ENCODE results near the gene BLNK. TPM values are rescaled to one million over a fixed set of nuclear protein-coding genes. Genes with fewer than 3 reads are reported as not detected.

BLNK gene
- total RNA-seq, 5 donors from 2014 or later (not counting 1 experiment from before 2014, with no cell fraction given) = 1.3 to 8.2 (median 1.7) TPM

GRCh38 chr10:96261132-96261531 lies 10.2 kb downstream of the BLNK start:
- ATAC-seq (replicated peaks in 1 of 4) (no peak), DNase-seq (no peak)
- H3K4me3 Mint-ChIP-seq = no peak overlapping the region
- H3K36me3 ChIP-seq (ENCODE audit: control insufficient read depth in 2 of 2, extremely low read depth in 1 of 2, insufficient read depth in 1 of 2, low read length in 1 of 2) = no peaks in the 10 kb centered on the region
- peaks cover 0 to 2% of the 10 kb centered on the region in 2 experiments for H3K27me3 ChIP-seq (replicated peaks in 1 of 2; ENCODE audit: control insufficient read depth in 2 of 2, extremely low read depth in 1 of 2, insufficient read depth in 2 of 2, low read length in 1 of 2)
- WGBS (ENCODE audit: insufficient coverage) = no CpG with 5 or more reads among the region's 2 CpGs
- no peaks in the 10 kb centered on the region for H3K9me3 ChIP-seq
- H3K27ac Mint-ChIP-seq = no peak overlapping the region
- H3K36me3 Mint-ChIP-seq = no peaks in the 10 kb centered on the region
- no peak overlapping the region for H3K27ac ChIP-seq (ENCODE audit: low read length)
- no peak overlapping the region for H3K4me3 ChIP-seq (ENCODE audit: control insufficient read depth in 1 of 2, extremely low read depth in 1 of 2, low read length in 1 of 2)
- CTCF ChIA-PET = no interaction called here
- H3K4me1 Mint-ChIP-seq = no peaks in the 10 kb centered on the region
- H3K4me1 ChIP-seq (ENCODE audit: control insufficient read depth in 1 of 2, extremely low read depth in 1 of 2, insufficient read depth in 2 of 2, low read length in 2 of 2) = no peaks in the 10 kb centered on the region
- H3K27me3 Mint-ChIP-seq = peaks cover 3 to 5% of the 10 kb centered on the region in 2 donors
- POLR2A ChIA-PET = interaction anchor here in 1 of 2 donors (1.0 kb wide), 1 partner anchor 34 kb away, joined by 3 read pairs; no protein-coding TSS in a partner anchor
- H3K9me3 Mint-ChIP-seq = no peaks in the 10 kb centered on the region

- DNase-seq (no peak), ATAC-seq (replicated peaks in 1 of 4) (no peak)
- Histone ChIP-seq H3K4me3 (ENCODE audit: control insufficient read depth in 1 of 2, extremely low read depth in 1 of 2, low read length in 1 of 2) (no peak overlapping the region), H3K27me3 (replicated peaks in 1 of 2; ENCODE audit: control insufficient read depth in 2 of 2, extremely low read depth in 1 of 2, insufficient read depth in 2 of 2, low read length in 1 of 2) (peaks cover 0 to 2% of the 10 kb centered on the region in 2 experiments), H3K4me1 (ENCODE audit: control insufficient read depth in 1 of 2, extremely low read depth in 1 of 2, insufficient read depth in 2 of 2, low read length in 2 of 2) (no peaks in the 10 kb centered on the region), H3K27ac (ENCODE audit: low read length) (no peak overlapping the region), H3K36me3 (ENCODE audit: control insufficient read depth in 2 of 2, extremely low read depth in 1 of 2, insufficient read depth in 1 of 2, low read length in 1 of 2) (no peaks in the 10 kb centered on the region), H3K9me3 (no peaks in the 10 kb centered on the region)
- POLR2A ChIA-PET = interaction anchor here in 1 of 2 donors (0.7 kb wide), 1 partner anchor 25 kb away, joined by 4 read pairs; no protein-coding TSS in a partner anchor
- no CpG with 5 or more reads among the region's 3 CpGs for WGBS (ENCODE audit: insufficient coverage)
- CTCF ChIA-PET = no interaction called here
- Mint-ChIP-seq H3K9me3 (no peaks in the 10 kb centered on the region), H3K27ac (no peak overlapping the region), H3K36me3 (no peaks in the 10 kb centered on the region), H3K4me1 (no peaks in the 10 kb centered on the region), H3K27me3 (peaks cover 0 to 3% of the 10 kb centered on the region in 2 donors), H3K4me3 (no peak overlapping the region)
These were observed 11.4 kb downstream of the BLNK start for GRCh38 chr10:96260014-96260413.

GRCh38 chr10:96259150-96259549 lies 12.2 kb downstream of the BLNK start:
- Mint-ChIP-seq H3K4me1 (no peaks in the 10 kb centered on the region), H3K27me3 (peaks cover 0 to 3% of the 10 kb centered on the region in 2 donors), H3K4me3 (no peak overlapping the region), H3K36me3 (no peaks in the 10 kb centered on the region), H3K27ac (no peak overlapping the region), H3K9me3 (no peaks in the 10 kb centered on the region)
- Histone ChIP-seq H3K4me3 (ENCODE audit: control insufficient read depth in 1 of 2, extremely low read depth in 1 of 2, low read length in 1 of 2) (no peak overlapping the region), H3K27ac (ENCODE audit: low read length) (no peak overlapping the region), H3K9me3 (no peaks in the 10 kb centered on the region), H3K4me1 (ENCODE audit: control insufficient read depth in 1 of 2, extremely low read depth in 1 of 2, insufficient read depth in 2 of 2, low read length in 2 of 2) (no peaks in the 10 kb centered on the region), H3K36me3 (ENCODE audit: control insufficient read depth in 2 of 2, extremely low read depth in 1 of 2, insufficient read depth in 1 of 2, low read length in 1 of 2) (no peaks in the 10 kb centered on the region), H3K27me3 (replicated peaks in 1 of 2; ENCODE audit: control insufficient read depth in 2 of 2, extremely low read depth in 1 of 2, insufficient read depth in 2 of 2, low read length in 1 of 2) (peaks cover 0 to 4% of the 10 kb centered on the region in 2 experiments)
- POLR2A ChIA-PET = no interaction called here
- 100% methylated on average over 1 of the region's 6 CpGs for WGBS (ENCODE audit: insufficient coverage)
- no peak for DNase-seq
- ATAC-seq (replicated peaks in 1 of 4) = no peak
- CTCF ChIA-PET = no interaction called here

GRCh38 chr10:96257944-96258343 lies 13.4 kb downstream of the BLNK start:
- H3K27ac Mint-ChIP-seq = no peak overlapping the region
- H3K27me3 ChIP-seq (replicated peaks in 1 of 2; ENCODE audit: control insufficient read depth in 2 of 2, extremely low read depth in 1 of 2, insufficient read depth in 2 of 2, low read length in 1 of 2) = peaks cover 0 to 3% of the 10 kb centered on the region in 2 experiments
- ATAC-seq (replicated peaks in 1 of 4) (no peak), DNase-seq (no peak)
- no peak overlapping the region for H3K4me3 Mint-ChIP-seq
- H3K9me3 Mint-ChIP-seq = no peaks in the 10 kb centered on the region
- H3K27me3 Mint-ChIP-seq = no peaks in the 10 kb centered on the region
- H3K4me1 Mint-ChIP-seq = no peaks in the 10 kb centered on the region
- H3K9me3 ChIP-seq = no peaks in the 10 kb centered on the region
- ChIA-PET CTCF (interaction anchor here in 1 of 2 donors (0.6 kb wide), 1 partner anchor 1102 kb away, joined by 3 read pairs; no protein-coding TSS in a partner anchor), POLR2A (no interaction called here)
- no peak overlapping the region for H3K4me3 ChIP-seq (ENCODE audit: control insufficient read depth in 1 of 2, extremely low read depth in 1 of 2, low read length in 1 of 2)
- no peak overlapping the region for H3K27ac ChIP-seq (ENCODE audit: low read length)
- no peaks in the 10 kb centered on the region for H3K36me3 ChIP-seq (ENCODE audit: control insufficient read depth in 2 of 2, extremely low read depth in 1 of 2, insufficient read depth in 1 of 2, low read length in 1 of 2)
- WGBS (ENCODE audit: insufficient coverage) = 44% methylated on average over 1 of the region's 4 CpGs
- H3K4me1 ChIP-seq (ENCODE audit: control insufficient read depth in 1 of 2, extremely low read depth in 1 of 2, insufficient read depth in 2 of 2, low read length in 2 of 2) = no peaks in the 10 kb centered on the region
- H3K36me3 Mint-ChIP-seq = no peaks in the 10 kb centered on the region

GRCh38 chr10:96255549-96256333 lies 15.6 kb downstream of the BLNK start:
- H3K9me3 Mint-ChIP-seq = no peaks in the 10 kb centered on the region
- POLR2A ChIA-PET = interaction anchor here in 1 of 2 donors (0.6 kb wide), 1 partner anchor 48 kb away, joined by 4 read pairs; no protein-coding TSS in a partner anchor
- H3K27me3 Mint-ChIP-seq = no peaks in the 10 kb centered on the region
- no peak for ATAC-seq (replicated peaks in 1 of 4)
- Histone ChIP-seq H3K36me3 (ENCODE audit: control insufficient read depth in 2 of 2, extremely low read depth in 1 of 2, insufficient read depth in 1 of 2, low read length in 1 of 2) (no peaks in the 10 kb centered on the region), H3K9me3 (no peaks in the 10 kb centered on the region), H3K27me3 (replicated peaks in 1 of 2; ENCODE audit: control insufficient read depth in 2 of 2, extremely low read depth in 1 of 2, insufficient read depth in 2 of 2, low read length in 1 of 2) (peaks cover 0 to 3% of the 10 kb centered on the region in 2 experiments), H3K4me3 (ENCODE audit: control insufficient read depth in 1 of 2, extremely low read depth in 1 of 2, low read length in 1 of 2) (no peak overlapping the region), H3K27ac (ENCODE audit: low read length) (no peak overlapping the region), H3K4me1 (ENCODE audit: control insufficient read depth in 1 of 2, extremely low read depth in 1 of 2, insufficient read depth in 2 of 2, low read length in 2 of 2) (no peaks in the 10 kb centered on the region)
- DNase-seq = no peak
- no peaks in the 10 kb centered on the region for H3K4me1 Mint-ChIP-seq
- H3K4me3 Mint-ChIP-seq = no peak overlapping the region
- CTCF ChIA-PET = interaction anchor here in 1 of 2 donors (0.6 kb wide), 1 partner anchor 810 kb away, joined by 3 read pairs; no protein-coding TSS in a partner anchor
- H3K36me3 Mint-ChIP-seq = no peaks in the 10 kb centered on the region
- 75% methylated on average over 2 of the region's 6 CpGs for WGBS (ENCODE audit: insufficient coverage)
- no peak overlapping the region for H3K27ac Mint-ChIP-seq

GRCh38 chr10:96254976-96255375 lies 16.4 kb downstream of the BLNK start:
- Histone ChIP-seq H3K4me3 (ENCODE audit: control insufficient read depth in 1 of 2, extremely low read depth in 1 of 2, low read length in 1 of 2) (no peak overlapping the region), H3K4me1 (ENCODE audit: control insufficient read depth in 1 of 2, extremely low read depth in 1 of 2, insufficient read depth in 2 of 2, low read length in 2 of 2) (no peaks in the 10 kb centered on the region), H3K36me3 (ENCODE audit: control insufficient read depth in 2 of 2, extremely low read depth in 1 of 2, insufficient read depth in 1 of 2, low read length in 1 of 2) (no peaks in the 10 kb centered on the region), H3K27me3 (replicated peaks in 1 of 2; ENCODE audit: control insufficient read depth in 2 of 2, extremely low read depth in 1 of 2, insufficient read depth in 2 of 2, low read length in 1 of 2) (peaks cover 0 to 3% of the 10 kb centered on the region in 2 experiments), H3K27ac (ENCODE audit: low read length) (no peak overlapping the region), H3K9me3 (no peaks in the 10 kb centered on the region)
- no peaks in the 10 kb centered on the region for H3K4me1 Mint-ChIP-seq
- no peak for ATAC-seq (replicated peaks in 1 of 4)
- H3K27ac Mint-ChIP-seq = no peak overlapping the region
- no peak overlapping the region for H3K4me3 Mint-ChIP-seq
- POLR2A ChIA-PET = interaction anchor here in 1 of 2 donors (0.5 kb wide), 1 partner anchor 47 kb away, joined by 5 read pairs; no protein-coding TSS in a partner anchor
- WGBS (ENCODE audit: insufficient coverage) = 67% methylated on average over 1 of the region's 5 CpGs
- no peaks in the 10 kb centered on the region for H3K9me3 Mint-ChIP-seq
- CTCF ChIA-PET = no interaction called here
- no peak for DNase-seq
- no peaks in the 10 kb centered on the region for H3K27me3 Mint-ChIP-seq
- no peaks in the 10 kb centered on the region for H3K36me3 Mint-ChIP-seq
